T-helper 1 cell treated with Interleukin-12 subunit alpha and Interleukin-12 subunit beta and Interleukin-4 antibody, amounts not matched to agents 30 ng/mL and 1 ng/mL, for 36 hours (primary cell): Measurements from ENCODE around the gene MEGF6. TPM values are rescaled to one million over a fixed set of nuclear protein-coding genes. Genes with fewer than 3 reads are reported as not detected.

ENCODE experiments used
- intact Hi-C: fragments of 100-400 bp; cut with micrococcal nuclease; formaldehyde crosslinking; loops from one replicate; pipeline ENCODE4 v1.15.1; 2024
- total RNA-seq: library from RNA; stranded (reverse); gene quantifications from 2 replicates; pipeline ENCODE4 v1.2.3, GENCODE V29; 2022

The MEGF6 gene
- total RNA-seq, 1 donor from 2014 or later, result 9.6 TPM

GRCh38 chr1:3463408-3463863 lies 147.9 kb downstream of the MEGF6 start:
- intact Hi-C loops, result no loop called here

DNA sequence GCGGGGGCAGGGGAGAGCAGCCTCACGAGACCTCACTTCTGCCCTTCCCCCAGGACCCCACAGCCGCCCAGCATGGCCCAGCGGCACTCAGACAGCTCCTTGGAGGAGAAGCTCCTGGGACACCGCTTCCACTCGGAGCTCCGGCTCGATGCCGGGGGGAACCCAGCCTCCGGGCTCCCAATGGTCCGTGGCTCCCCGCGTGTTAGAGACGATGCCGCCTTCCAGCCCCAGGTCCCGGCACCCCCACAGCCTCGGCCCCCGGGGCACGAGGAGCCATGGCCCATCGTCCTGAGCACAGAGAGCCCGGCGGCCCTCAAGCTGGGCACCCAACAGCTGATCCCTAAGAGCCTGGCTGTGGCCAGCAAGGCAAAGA lies 148.3 kb downstream of the MEGF6 start:
- intact Hi-C loops, result no loop called here

DNA sequence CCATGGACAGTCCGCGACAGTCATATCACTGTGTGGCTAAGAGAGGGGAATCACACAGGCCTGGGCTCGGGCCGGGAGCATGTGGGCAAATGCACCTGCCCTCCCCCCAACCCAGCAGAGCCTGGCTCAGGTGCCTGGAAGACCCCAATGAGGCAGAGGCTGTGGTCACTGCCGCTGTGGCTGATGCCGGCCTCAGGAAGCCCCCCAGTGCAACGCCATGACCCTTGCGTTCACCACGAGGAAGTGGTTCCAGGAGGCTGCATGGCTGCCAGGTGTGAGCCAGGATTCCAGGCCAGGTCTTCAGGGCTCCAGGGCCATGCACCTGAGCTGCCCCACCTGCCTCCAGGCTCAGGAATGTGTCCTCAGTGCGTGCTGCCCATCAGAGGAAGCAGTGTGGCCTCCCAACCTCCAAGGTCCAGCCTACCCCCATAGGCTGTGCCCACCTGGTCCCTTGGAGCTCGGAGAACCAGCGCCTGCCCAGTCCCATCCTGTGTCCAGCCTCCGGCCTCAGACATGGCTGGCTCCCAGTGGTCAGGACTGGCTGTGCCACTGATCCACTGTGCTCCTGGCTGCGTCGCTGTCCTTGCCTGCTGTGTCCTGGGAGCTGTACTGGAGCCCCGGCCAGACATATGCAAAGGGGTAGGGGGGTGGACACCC lies 148.8 kb downstream of the MEGF6 start:
- intact Hi-C loops, result no loop called here

GRCh38 chr1:3461934-3462275 lies 149.4 kb downstream of the MEGF6 start:
- intact Hi-C loops, result no loop called here

- intact Hi-C loops, result no loop called here
Observed at GRCh38 chr1:3461238-3461933, 149.9 kb downstream of the MEGF6 start.

GRCh38 chr1:3460672-3461131 lies 150.6 kb downstream of the MEGF6 start:
- intact Hi-C loops, result no loop called here

DNA sequence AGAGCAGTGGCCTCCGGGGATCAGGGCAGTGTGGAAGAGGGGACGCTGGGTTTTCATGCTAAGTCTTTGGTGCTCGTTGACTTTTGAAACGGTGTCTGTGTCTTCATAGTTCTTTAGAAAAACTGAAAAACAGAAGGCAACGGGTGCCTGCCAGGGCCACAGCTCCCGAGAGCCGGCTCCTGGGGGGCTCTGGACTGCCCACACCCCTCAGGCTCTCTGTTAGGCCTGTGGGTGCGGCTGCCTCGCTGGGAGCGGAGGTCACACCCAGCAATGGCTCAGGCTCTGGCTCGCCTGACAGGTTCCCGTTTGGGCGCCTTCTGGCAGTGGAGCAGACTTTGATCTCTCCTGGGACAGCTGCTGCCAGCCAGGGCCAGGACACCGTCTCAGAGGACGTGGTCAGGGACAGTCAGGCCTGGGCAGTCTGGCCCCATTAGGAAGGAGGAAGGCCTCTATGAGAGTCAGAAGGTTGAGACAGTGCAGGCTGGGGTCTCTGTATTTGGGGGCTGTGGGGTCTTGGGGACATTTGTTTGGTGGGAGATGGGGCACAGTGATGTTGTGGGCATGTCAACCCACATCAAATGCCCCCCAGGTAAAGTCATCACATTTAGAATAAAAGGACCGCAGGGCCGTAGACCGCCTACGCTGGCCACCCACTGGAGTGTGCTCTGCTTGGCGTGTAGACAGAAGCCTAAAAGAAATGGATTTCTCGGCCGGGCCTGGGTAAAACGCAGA lies 151.2 kb downstream of the MEGF6 start:
- intact Hi-C loops, result no loop called here

DNA sequence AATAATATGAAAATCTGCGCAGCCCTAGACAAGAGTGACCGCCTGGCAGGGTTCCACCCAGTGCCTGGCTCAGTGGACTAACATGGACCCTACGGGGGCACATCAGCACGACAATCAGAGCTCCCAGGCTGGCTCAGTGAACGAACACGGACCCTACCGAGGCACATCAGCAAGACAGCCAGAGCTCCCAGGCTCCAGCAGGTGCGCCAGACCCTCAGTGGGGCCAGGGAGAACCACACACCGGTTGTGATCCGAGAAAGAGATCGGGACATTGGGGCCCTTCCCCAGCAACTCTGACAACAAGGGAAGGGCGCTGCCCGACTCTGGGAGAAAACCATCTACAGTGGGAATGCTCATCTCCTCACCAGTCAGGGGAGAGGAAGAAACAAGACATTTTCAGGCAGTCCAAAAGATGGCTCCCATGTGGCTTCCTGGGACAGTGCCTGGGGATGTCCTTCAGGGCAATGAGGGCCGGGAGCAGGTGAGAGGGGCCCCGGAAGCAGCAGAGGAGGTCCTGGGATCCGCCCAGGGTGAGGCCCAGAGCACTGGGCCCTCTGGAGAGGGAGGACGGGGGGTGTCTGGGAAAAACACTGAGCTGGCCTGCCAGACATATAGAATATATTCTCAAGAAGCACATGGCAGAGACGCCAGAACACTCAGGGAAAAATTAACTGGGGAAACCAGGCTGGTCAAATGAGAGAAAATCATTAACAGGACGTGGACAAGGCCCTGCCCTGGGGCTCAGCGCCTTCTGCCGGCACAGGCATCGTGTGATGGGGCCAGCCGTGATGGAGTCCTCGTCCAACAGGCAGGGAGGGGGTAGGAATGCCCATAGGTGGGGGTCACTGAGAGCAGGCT lies 152.0 kb downstream of the MEGF6 start:
- intact Hi-C loops, result no loop called here

- intact Hi-C loops, result no loop called here
Observed at GRCh38 chr1:3457910-3458883, 153.1 kb downstream of the MEGF6 start.

- intact Hi-C loops, result no loop called here
Observed at GRCh38 chr1:3456964-3457909, 154.1 kb downstream of the MEGF6 start.

GRCh38 chr1:3456449-3456963 lies 154.8 kb downstream of the MEGF6 start:
- intact Hi-C loops, result no loop called here

DNA sequence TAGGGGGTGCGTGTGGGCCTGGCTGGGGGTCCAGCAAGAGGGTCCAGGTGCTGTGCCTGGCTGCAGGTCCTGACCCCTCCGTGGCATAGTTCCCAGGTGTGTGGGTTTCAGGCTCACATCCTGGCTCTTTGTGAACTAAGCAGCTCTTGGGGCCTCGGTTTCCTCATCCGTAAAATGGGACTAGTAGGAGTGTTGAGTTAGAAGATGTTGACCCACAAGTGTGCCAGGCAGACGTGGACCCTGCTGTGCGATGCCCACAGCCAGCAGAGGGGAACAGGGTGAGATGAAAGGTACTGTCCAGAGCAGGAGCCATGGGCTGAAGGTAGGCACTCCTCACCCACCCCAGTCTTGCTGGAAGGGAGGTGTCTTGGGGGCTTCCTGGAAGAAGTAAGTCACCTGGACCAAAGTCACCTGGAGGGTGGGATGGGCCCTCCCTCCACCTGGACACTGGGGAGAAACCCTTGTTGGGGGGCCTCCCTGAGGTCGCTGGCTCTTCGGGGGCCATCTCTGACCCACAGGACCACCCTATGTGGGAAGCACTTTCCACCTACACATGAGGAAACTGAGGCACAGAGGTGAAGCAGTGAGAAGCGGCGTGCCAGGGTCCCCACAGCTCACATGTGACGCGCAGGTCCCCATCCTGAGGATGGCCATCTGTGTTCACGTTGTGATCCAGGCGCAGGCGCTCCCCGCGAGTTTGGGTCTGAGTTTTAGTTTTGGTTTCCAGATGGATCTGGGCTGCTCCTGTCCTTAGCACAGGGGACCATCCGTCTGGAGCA lies 155.4 kb downstream of the MEGF6 start:
- intact Hi-C loops, result no loop called here

- intact Hi-C loops, result no loop called here
Observed at GRCh38 chr1:3454811-3455618, 156.3 kb downstream of the MEGF6 start.

- intact Hi-C loops, result loop anchor here (1.0 kb wide), 3 partner anchors 29 to 270 kb away; no protein-coding TSS in a partner anchor
Observed at GRCh38 chr1:3453891-3454810, 157.2 kb downstream of the MEGF6 start, which contains the start of gene ARHGEF16. TSS of gene ARHGEF16 (plus strand) at chr1:3454665. CDS start at chr1:3463085, 8,420 bp downstream.

- intact Hi-C loops, result loop anchor here (1.0 kb wide), 3 partner anchors 30 to 271 kb away; no protein-coding TSS in a partner anchor
Observed at GRCh38 chr1:3453203-3453761, 158.0 kb downstream of the MEGF6 start.

DNA sequence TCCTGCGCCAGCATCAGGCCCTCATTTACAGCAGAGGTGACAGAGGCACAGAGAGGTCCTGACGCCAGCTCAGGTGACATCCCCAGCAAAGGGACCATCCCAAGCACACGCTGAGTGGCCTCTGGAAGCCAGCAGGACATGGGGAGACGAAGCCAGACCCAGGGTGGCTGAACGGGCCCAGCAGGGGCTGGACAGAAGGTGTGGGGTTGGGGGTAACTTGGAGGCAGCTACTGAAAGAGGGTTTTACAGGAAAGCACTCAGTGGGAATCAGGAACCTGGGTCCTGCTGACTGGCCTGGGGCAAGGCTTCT lies 158.5 kb downstream of the MEGF6 start:
- intact Hi-C loops, result loop anchor here (1.0 kb wide), 3 partner anchors 30 to 271 kb away; no protein-coding TSS in a partner anchor
